Trophoblast cell (in vitro differentiated cells and primary cell): ENCODE measurements around the gene STIMATE.

Experiments
- DNase-seq, 2 donors: peaks; one replicate each; pipeline ENCODE4 v3.0.0-alpha.2; 2016
- H2AFZ ChIP-seq: 2 replicates; pipeline ENCODE4 v1.6.1; 2013; ENCODE audit warnings: low read length, moderate library complexity, mild to moderate bottlenecking; ENCODE audit not compliant: insufficient read depth, poor library complexity
- H2AK5ac ChIP-seq: 2 replicates; pipeline ENCODE4 v1.6.1; 2013; ENCODE audit warnings: mild to moderate bottlenecking, low read length
- H2BK120ac ChIP-seq: 2 replicates; pipeline ENCODE4 v1.6.1; 2013; ENCODE audit warnings: low read length, mild to moderate bottlenecking, moderate library complexity; ENCODE audit not compliant: insufficient read depth, poor library complexity
- H2BK12ac ChIP-seq: 2 replicates; pipeline ENCODE4 v1.6.1; 2013; ENCODE audit warnings: mild to moderate bottlenecking, low read length, moderate library complexity
- H2BK5ac ChIP-seq: 2 replicates; pipeline ENCODE4 v1.6.1; 2013; ENCODE audit warnings: low read length, low read depth, moderate library complexity, mild to moderate bottlenecking; ENCODE audit not compliant: poor library complexity
- H3K14ac ChIP-seq: 2 replicates; pipeline ENCODE4 v1.6.1; 2013; ENCODE audit warnings: mild to moderate bottlenecking, low read length
- H3K18ac ChIP-seq: 2 replicates; pipeline ENCODE4 v1.6.1; 2013; ENCODE audit warnings: mild to moderate bottlenecking, low read length
- H3K23ac ChIP-seq: 2 replicates; pipeline ENCODE4 v1.6.1; 2013; ENCODE audit warnings: low read length
- H3K27ac ChIP-seq: 2 replicates; pipeline ENCODE4 v1.5.1; 2013; ENCODE audit warnings: low read depth, mild to moderate bottlenecking, inconsistent platforms, low read length, moderate library complexity
- H3K27me3 ChIP-seq: 2 replicates; pipeline ENCODE4 v1.6.1; 2013; ENCODE audit warnings: inconsistent platforms, mild to moderate bottlenecking, low read length, moderate library complexity; ENCODE audit not compliant: insufficient read depth
- H3K36me3 ChIP-seq, 2 experiments: 1 replicate in 1 of 2; 2 replicates in 1 of 2; pipeline ENCODE4 v1.6.1; 2013; ENCODE audit warnings: low read length in 2 of 2, mild to moderate bottlenecking in 2 of 2, moderate library complexity in 1 of 2; ENCODE audit not compliant: insufficient read depth in 2 of 2, control insufficient read depth in 1 of 2
- H3K4ac ChIP-seq: 2 replicates; pipeline ENCODE4 v1.6.1; 2013; ENCODE audit warnings: low read depth, mild to moderate bottlenecking, low read length, moderate library complexity
- H3K4me1 ChIP-seq, 2 experiments: 1 replicate in 1 of 2; 2 replicates in 1 of 2; pipeline ENCODE4 v1.6.1; 2013; ENCODE audit warnings: low read length in 2 of 2, mild to moderate bottlenecking in 2 of 2, moderate library complexity in 1 of 2; ENCODE audit not compliant: insufficient read depth in 2 of 2, control insufficient read depth in 1 of 2
- H3K4me2 ChIP-seq: 2 replicates; pipeline ENCODE4 v1.6.1; 2013; ENCODE audit warnings: inconsistent platforms, mild to moderate bottlenecking, low read length, moderate library complexity
- H3K4me3 ChIP-seq: 2 replicates; pipeline ENCODE4 v1.5.1; 2013; ENCODE audit warnings: mild to moderate bottlenecking, low read depth, low read length, inconsistent platforms
- H3K79me1 ChIP-seq: one replicate; pipeline ENCODE4 v1.6.1; 2013; ENCODE audit warnings: low read length
- H3K79me2 ChIP-seq: 2 replicates; pipeline ENCODE4 v1.6.1; 2013; ENCODE audit warnings: low read length, mild to moderate bottlenecking; ENCODE audit not compliant: control insufficient read depth, insufficient read depth, poor library complexity
- H3K9ac ChIP-seq: 2 replicates; pipeline ENCODE4 v1.6.1; 2013; ENCODE audit warnings: mild to moderate bottlenecking, low read length
- H3K9me3 ChIP-seq: 2 replicates; pipeline ENCODE4 v1.6.1; 2013; ENCODE audit warnings: low read depth, mild to moderate bottlenecking, control low read depth, inconsistent platforms, low read length; ENCODE audit not compliant: insufficient read depth
- H4K12ac ChIP-seq: 2 replicates; pipeline ENCODE4 v1.6.1; 2013; ENCODE audit warnings: low read depth, mild to moderate bottlenecking, low read length, moderate library complexity
- H4K8ac ChIP-seq: 2 replicates; pipeline ENCODE4 v1.6.1; 2013; ENCODE audit warnings: low read depth, mild to moderate bottlenecking, low read length, moderate library complexity
- H4K91ac ChIP-seq: one replicate; pipeline ENCODE4 v1.6.1; 2013; ENCODE audit warnings: low read depth, mild to moderate bottlenecking, low read length, moderate library complexity
- WGBS: extraction: QIAGEN DNeasy Blood & Tissue Kit; methylation state at CpG from one replicate; pipeline ENCODE4 v1.1.7; 2013; ENCODE audit warnings: missing lambda C conversion rate; ENCODE audit not compliant: insufficient read length, insufficient coverage; ENCODE audit errors: extremely low coverage; 5-methylcytosine and 5-hydroxymethylcytosine counted together

The STIMATE gene

GRCh38 chr3:52844290-52844975 lies 52.9 kb downstream of the STIMATE start:
- no peak overlapping the region for H3K4me3 ChIP-seq
- no peak overlapping the region for H2AK5ac ChIP-seq
- no peak overlapping the region for H3K4ac ChIP-seq
- H2AFZ ChIP-seq: no peak overlapping the region
- H3K23ac ChIP-seq: no peak overlapping the region
- no peaks in the 10 kb centered on the region for H3K9me3 ChIP-seq
- H3K18ac ChIP-seq: no peak overlapping the region
- no peak overlapping the region for H4K91ac ChIP-seq
- H3K79me1 ChIP-seq: no peaks in the 10 kb centered on the region
- no peak overlapping the region for H4K12ac ChIP-seq
- H3K9ac ChIP-seq: no peak overlapping the region
- H4K8ac ChIP-seq: no peak overlapping the region
- no peak overlapping the region for H3K27ac ChIP-seq
- no peak overlapping the region for H3K4me2 ChIP-seq
- H3K36me3 ChIP-seq: peaks cover 2 to 12% of the 10 kb centered on the region in 2 experiments
- no peak for DNase-seq
- no peaks in the 10 kb centered on the region for H3K27me3 ChIP-seq
- no peak overlapping the region for H3K14ac ChIP-seq
- H3K4me1 ChIP-seq: no peaks in the 10 kb centered on the region
- no peak overlapping the region for H2BK5ac ChIP-seq
- no peak overlapping the region for H2BK12ac ChIP-seq
- no CpG with 5 or more reads among the region's 18 CpGs for WGBS
- H2BK120ac ChIP-seq: no peak overlapping the region
- no peaks in the 10 kb centered on the region for H3K79me2 ChIP-seq

GRCh38 chr3:52843881-52844280 lies 53.5 kb downstream of the STIMATE start:
- H3K79me1 ChIP-seq: no peaks in the 10 kb centered on the region
- no peak overlapping the region for H3K4me3 ChIP-seq
- no peaks in the 10 kb centered on the region for H3K9me3 ChIP-seq
- no peak overlapping the region for H3K18ac ChIP-seq
- H2BK120ac ChIP-seq: no peak overlapping the region
- H3K4me1 ChIP-seq: no peaks in the 10 kb centered on the region
- H3K27ac ChIP-seq: no peak overlapping the region
- H4K12ac ChIP-seq: no peak overlapping the region
- H2AK5ac ChIP-seq: no peak overlapping the region
- no CpG with 5 or more reads among the region's 2 CpGs for WGBS
- H3K27me3 ChIP-seq: no peaks in the 10 kb centered on the region
- H3K79me2 ChIP-seq: no peaks in the 10 kb centered on the region
- no peak overlapping the region for H3K9ac ChIP-seq
- DNase-seq: no peak
- H3K14ac ChIP-seq: no peak overlapping the region
- H2BK12ac ChIP-seq: no peak overlapping the region
- peaks cover 2 to 9% of the 10 kb centered on the region in 2 experiments for H3K36me3 ChIP-seq
- no peak overlapping the region for H4K91ac ChIP-seq
- H2AFZ ChIP-seq: no peak overlapping the region
- H4K8ac ChIP-seq: no peak overlapping the region
- H3K23ac ChIP-seq: no peak overlapping the region
- no peak overlapping the region for H3K4ac ChIP-seq
- H3K4me2 ChIP-seq: no peak overlapping the region
- no peak overlapping the region for H2BK5ac ChIP-seq

DNA sequence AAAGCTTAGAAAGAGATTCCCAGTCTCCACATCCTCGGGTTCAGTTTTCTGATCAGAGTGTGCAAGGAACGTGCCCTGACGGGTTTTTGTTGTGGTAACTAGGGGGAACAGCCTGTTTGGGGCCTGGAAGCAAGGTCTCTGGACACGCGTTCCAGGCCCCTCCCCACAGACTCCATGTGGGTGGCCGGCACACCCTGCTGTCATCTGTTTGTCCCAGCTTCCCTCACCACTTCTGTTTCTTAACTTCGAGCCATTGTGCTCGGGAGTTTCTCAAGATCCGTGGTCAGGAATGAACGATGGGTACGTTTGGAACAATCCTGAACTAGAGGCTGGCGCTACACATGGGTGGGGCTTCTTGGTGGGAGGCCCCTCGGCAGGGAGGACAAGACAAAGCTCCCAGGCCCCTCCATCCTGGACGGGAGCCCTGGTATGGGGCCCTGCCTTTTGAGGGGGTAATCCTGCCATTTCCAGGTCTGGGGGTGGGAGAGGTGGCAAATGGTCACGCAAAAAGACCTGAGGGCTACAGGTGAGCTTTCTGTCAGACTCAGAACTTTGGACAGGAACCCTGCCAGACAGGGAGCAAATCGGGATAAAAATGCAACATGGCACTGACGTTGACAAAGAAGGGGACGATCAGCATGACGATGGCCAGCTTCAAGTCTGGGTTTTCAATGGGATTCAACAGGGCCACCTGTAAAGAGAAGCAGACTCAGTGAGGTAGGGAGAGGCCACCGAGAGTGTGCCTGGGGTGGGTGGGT lies 54.1 kb downstream of the STIMATE start:
- Histone ChIP-seq H3K36me3 (peaks cover 2 to 9% of the 10 kb centered on the region in 2 experiments), H3K9ac (no peak overlapping the region)
- WGBS: no CpG with 5 or more reads among the region's 20 CpGs

GRCh38 chr3:52842424-52842823 lies 54.9 kb downstream of the STIMATE start:
- no CpG with 5 or more reads among the region's 7 CpGs for WGBS
- Histone ChIP-seq H3K79me1 (no peaks in the 10 kb centered on the region), H2BK5ac (no peak overlapping the region), H4K8ac (no peak overlapping the region), H3K36me3 (peaks cover 2 to 11% of the 10 kb centered on the region in 2 experiments), H3K14ac (no peak overlapping the region), H3K27me3 (no peaks in the 10 kb centered on the region), H3K9me3 (no peaks in the 10 kb centered on the region), H3K4ac (no peak overlapping the region), H3K79me2 (no peaks in the 10 kb centered on the region), H4K12ac (no peak overlapping the region), H3K4me2 (no peak overlapping the region), H3K9ac (no peak overlapping the region), H2AK5ac (no peak overlapping the region), H4K91ac (no peak overlapping the region), H3K4me3 (no peak overlapping the region), H2BK120ac (no peak overlapping the region), H3K4me1 (no peaks in the 10 kb centered on the region), H3K23ac (no peak overlapping the region), H2BK12ac (no peak overlapping the region), H3K18ac (no peak overlapping the region), H3K27ac (no peak overlapping the region), H2AFZ (no peak overlapping the region)
- DNase-seq: peak in 1 of 2 donors; percentile 48

More for the DNA sequence above, 54.1 kb downstream of the STIMATE start:
- Histone ChIP-seq H3K79me2 (no peaks in the 10 kb centered on the region), H3K14ac (no peak overlapping the region), H4K8ac (no peak overlapping the region), H2BK5ac (no peak overlapping the region), H3K79me1 (no peaks in the 10 kb centered on the region), H3K18ac (no peak overlapping the region), H2BK120ac (no peak overlapping the region), H3K27me3 (no peaks in the 10 kb centered on the region), H3K27ac (no peak overlapping the region), H3K4me2 (no peak overlapping the region), H4K91ac (no peak overlapping the region), H3K9me3 (no peaks in the 10 kb centered on the region), H2AK5ac (no peak overlapping the region), H3K23ac (no peak overlapping the region), H3K4ac (no peak overlapping the region), H2AFZ (no peak overlapping the region), H3K4me1 (no peaks in the 10 kb centered on the region), H3K4me3 (no peak overlapping the region), H2BK12ac (no peak overlapping the region), H4K12ac (no peak overlapping the region)
- peak; percentile 75 to 85 for DNase-seq
